ENCODE results near the gene SEPTIN1. TPM values are rescaled to one million over a fixed set of nuclear protein-coding genes. Genes with fewer than 3 reads are reported as not detected.

The SEPTIN1 gene
- total and polyA plus RNA-seq, 2 of the 13 experiments (the other 11 are each of a cell fraction or from before 2014, with no cell fraction given): 0.18 to 0.67 TPM

DNA sequence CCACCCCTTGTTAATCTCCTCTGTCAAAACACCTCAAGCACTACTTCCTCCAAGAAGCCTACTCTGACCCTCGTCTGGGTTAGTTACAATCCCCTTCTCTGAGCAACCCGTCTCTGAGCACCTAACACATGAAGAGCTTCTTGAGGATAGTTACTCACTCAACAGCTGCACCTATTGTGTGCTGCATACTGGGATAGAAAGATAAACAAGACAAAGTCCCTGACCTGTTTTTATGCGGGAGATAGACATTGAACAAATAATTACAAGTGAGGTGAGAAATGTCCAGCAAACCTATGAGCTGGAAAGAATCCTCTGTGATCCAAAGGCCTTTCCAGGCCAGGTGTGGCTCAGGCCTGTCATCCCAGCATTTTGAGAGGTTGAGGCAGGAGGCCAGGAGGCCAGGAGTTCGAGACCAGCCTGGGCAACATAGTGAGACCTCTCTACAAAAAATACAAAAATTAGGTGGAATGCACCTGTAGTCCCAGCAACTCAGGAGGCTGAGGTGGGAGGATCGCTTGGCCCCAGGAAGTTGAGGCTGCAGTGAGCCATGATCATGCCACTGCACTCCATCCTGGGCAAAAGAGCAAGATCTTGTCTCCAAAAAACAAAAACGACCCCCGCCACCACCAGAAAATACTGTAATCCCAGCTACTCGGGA is 19.5 kb upstream of the SEPTIN1 start (continued):
- TF ChIP-seq ZBTB40 (IDR thresholded peaks at IDR 0.05): no peak
- TF ChIP-seq ZBTB40 (CRISPR knock-in tag; IDR thresholded peaks at IDR 0.05): no peak
- no peak for TF ChIP-seq RAD51 (IDR thresholded peaks at IDR 0.05; ENCODE audit: borderline replicate concordance)
- peak; percentile 78; the same call in 1 of the 2 replicates for TF ChIP-seq SKIL (CRISPR knock-in tag; IDR thresholded peaks at IDR 0.05; ENCODE audit: borderline replicate concordance)
- peak; percentile 64 for TF ChIP-seq NR2F6 (IDR thresholded peaks at IDR 0.05)
- TF ChIP-seq NR2F6 (CRISPR knock-in tag; IDR thresholded peaks at IDR 0.05): peak; percentile 76
- no peak for TF ChIP-seq MZF1 (CRISPR knock-in tag; IDR thresholded peaks at IDR 0.05; ENCODE audit: borderline replicate concordance)
- no peak for TF ChIP-seq ZNF660 (CRISPR knock-in tag; IDR thresholded peaks at IDR 0.05; ENCODE audit: borderline replicate concordance, low read depth)
- TF ChIP-seq NR2F2 (IDR thresholded peaks at IDR 0.05; ENCODE audit: borderline replicate concordance, low read depth): 0 out of 2 replicates have a peak, but pooled peaks have one; percentile 18
- peak; percentile 95 for TF ChIP-seq RORA (CRISPR knock-in tag; IDR thresholded peaks at IDR 0.05)
- TF ChIP-seq SIN3A (IDR thresholded peaks at IDR 0.05; ENCODE audit: borderline replicate concordance, low read depth, low read length): 0 out of 2 replicates have a peak, but pooled peaks have one; percentile 43
- TF ChIP-seq, protein P1, sequence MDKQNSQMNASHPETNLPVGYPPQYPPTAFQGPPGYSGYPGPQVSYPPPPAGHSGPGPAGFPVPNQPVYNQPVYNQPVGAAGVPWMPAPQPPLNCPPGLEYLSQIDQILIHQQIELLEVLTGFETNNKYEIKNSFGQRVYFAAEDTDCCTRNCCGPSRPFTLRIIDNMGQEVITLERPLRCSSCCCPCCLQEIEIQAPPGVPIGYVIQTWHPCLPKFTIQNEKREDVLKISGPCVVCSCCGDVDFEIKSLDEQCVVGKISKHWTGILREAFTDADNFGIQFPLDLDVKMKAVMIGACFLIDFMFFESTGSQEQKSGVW (CRISPR knock-in tag; IDR thresholded peaks at IDR 0.05; ENCODE audit: borderline replicate concordance): no peak
- TF ChIP-seq KLF6 (CRISPR knock-in tag; IDR thresholded peaks at IDR 0.05): no peak
- peak; percentile 34; the same call in 1 of the 2 replicates for TF ChIP-seq YEATS4 (CRISPR knock-in tag; IDR thresholded peaks at IDR 0.05; ENCODE audit: borderline replicate concordance)
- no peak for TF ChIP-seq ZNF564 (CRISPR knock-in tag; IDR thresholded peaks at IDR 0.05)
- no peak for TF ChIP-seq KLF12 (CRISPR knock-in tag; IDR thresholded peaks at IDR 0.05; ENCODE audit: borderline replicate concordance)
- TF ChIP-seq ZNF44 (CRISPR knock-in tag; IDR thresholded peaks at IDR 0.05): no peak
- no peak for TF ChIP-seq TBP (CRISPR knock-in tag; IDR thresholded peaks at IDR 0.05)
- TF ChIP-seq STAG1 (CRISPR knock-in tag; IDR thresholded peaks at IDR 0.05): 0 out of 2 replicates have a peak, but pooled peaks have one; percentile 9
